HFFc6 (cell line): ENCODE data around the gene PCSK7. TPM values are rescaled to one million over a fixed set of nuclear protein-coding genes. Genes with fewer than 3 reads are reported as not detected.

Experiments
- DNase-seq: peaks from one replicate; pipeline ENCODE4 v3.0.0-alpha.2; 2018
- H3K27ac Mint-ChIP-seq: 2 replicates; pipeline ENCODE4 v1.8.0; 2020; ENCODE audit warnings: mild to moderate bottlenecking, mixed read lengths
- H3K27me3 Mint-ChIP-seq: 2 replicates; pipeline ENCODE4 v1.8.0; 2021; ENCODE audit warnings: mild to moderate bottlenecking, moderate library complexity, mixed read lengths; ENCODE audit not compliant: insufficient read depth
- H3K36me3 Mint-ChIP-seq: 2 replicates; pipeline ENCODE4 v1.8.0; 2021; ENCODE audit warnings: low read depth, mixed read lengths
- H3K4me1 Mint-ChIP-seq: 2 replicates; pipeline ENCODE4 v1.8.0; 2020; ENCODE audit warnings: low read depth, mixed read lengths
- H3K4me3 Mint-ChIP-seq: 2 replicates; pipeline ENCODE4 v1.8.0; 2020; ENCODE audit warnings: mild to moderate bottlenecking, moderate library complexity, mixed read lengths
- H3K9me3 Mint-ChIP-seq: 2 replicates; pipeline ENCODE4 v1.8.0; 2020; ENCODE audit warnings: mild to moderate bottlenecking, mixed read lengths
- total RNA-seq, 6 experiments: library from RNA; stranded (reverse); fragmentation: NEBNext Ultra II Directional; extraction: Animal tissue kit (Norgen Biotek cat#: 25700); gene quantifications; 2 replicates in 1 of 6; 3 replicates in 5 of 6; pipeline ENCODE4 v1.2.3, GENCODE V29; 2021
- TF ChIP-seq, protein P1 (sequence below): fragments of 200-600 bp; sonication (generic); IDR thresholded peaks from 2 replicates; pipeline ENCODE4 v1.5.0; 2021; ENCODE audit warnings: antibody characterized with exemption, mild to moderate bottlenecking

PCSK7 gene
- total RNA-seq, 6 experiments from 2014 or later: 64.1 to 73.6 (median 68.0) TPM

DNA sequence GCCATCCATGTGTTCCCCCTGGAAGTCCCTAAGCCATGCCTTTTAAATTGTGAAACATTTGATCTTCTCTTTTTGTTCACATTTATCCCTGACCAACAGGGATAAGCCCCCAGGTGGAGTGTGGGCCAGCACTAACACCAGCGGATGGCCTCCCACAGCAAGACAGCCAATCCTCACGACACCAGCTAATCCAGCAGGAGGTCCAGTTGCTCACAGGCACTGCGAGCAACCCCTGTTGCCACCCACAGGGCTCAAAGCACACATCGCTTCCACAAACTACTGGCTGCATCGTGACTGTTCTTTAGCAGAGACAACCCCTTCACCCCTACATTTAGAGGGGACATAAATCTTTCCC, 2.0 kb downstream of the PCSK7 start:
- no peaks in the 10 kb centered on the region for H3K9me3 Mint-ChIP-seq

DNA sequence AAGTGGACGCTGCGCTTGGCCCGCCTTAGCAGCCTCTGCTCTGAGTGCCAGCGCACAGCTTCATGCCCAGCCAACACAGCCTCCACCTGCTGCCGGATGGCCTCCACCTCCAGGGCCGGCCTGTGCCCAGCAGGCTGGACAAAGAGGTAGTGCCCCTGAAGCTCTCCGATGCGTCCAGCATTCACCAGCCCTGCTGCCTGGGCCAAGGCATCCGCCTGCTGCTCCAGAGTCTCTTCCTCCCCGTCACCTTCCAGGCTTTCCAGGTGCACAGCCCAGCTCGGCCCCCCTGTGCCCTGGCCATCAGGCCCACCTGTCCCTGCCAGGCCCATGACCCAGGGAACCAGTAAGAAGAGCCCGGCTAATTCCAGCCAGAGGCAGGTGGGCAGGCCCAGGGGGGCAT, 2.5 kb downstream of the PCSK7 start:
- no peaks in the 10 kb centered on the region for H3K9me3 Mint-ChIP-seq

More for the DNA sequence above, 2.0 kb downstream of the PCSK7 start:
- H3K27me3 Mint-ChIP-seq: no peaks in the 10 kb centered on the region; the same call in 1 of the 2 replicates
- H3K4me1 Mint-ChIP-seq: peaks cover 35% of the 10 kb centered on the region
- peaks cover 10% of the 10 kb centered on the region for H3K36me3 Mint-ChIP-seq
- TF ChIP-seq, protein P1, sequence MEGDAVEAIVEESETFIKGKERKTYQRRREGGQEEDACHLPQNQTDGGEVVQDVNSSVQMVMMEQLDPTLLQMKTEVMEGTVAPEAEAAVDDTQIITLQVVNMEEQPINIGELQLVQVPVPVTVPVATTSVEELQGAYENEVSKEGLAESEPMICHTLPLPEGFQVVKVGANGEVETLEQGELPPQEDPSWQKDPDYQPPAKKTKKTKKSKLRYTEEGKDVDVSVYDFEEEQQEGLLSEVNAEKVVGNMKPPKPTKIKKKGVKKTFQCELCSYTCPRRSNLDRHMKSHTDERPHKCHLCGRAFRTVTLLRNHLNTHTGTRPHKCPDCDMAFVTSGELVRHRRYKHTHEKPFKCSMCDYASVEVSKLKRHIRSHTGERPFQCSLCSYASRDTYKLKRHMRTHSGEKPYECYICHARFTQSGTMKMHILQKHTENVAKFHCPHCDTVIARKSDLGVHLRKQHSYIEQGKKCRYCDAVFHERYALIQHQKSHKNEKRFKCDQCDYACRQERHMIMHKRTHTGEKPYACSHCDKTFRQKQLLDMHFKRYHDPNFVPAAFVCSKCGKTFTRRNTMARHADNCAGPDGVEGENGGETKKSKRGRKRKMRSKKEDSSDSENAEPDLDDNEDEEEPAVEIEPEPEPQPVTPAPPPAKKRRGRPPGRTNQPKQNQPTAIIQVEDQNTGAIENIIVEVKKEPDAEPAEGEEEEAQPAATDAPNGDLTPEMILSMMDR: no peak
- peak overlapping the region; percentile 71 for H3K27ac Mint-ChIP-seq
- H3K4me3 Mint-ChIP-seq: peak overlapping the region; percentile 95; the same call in 1 of the 2 replicates
- no peak for DNase-seq

DNA sequence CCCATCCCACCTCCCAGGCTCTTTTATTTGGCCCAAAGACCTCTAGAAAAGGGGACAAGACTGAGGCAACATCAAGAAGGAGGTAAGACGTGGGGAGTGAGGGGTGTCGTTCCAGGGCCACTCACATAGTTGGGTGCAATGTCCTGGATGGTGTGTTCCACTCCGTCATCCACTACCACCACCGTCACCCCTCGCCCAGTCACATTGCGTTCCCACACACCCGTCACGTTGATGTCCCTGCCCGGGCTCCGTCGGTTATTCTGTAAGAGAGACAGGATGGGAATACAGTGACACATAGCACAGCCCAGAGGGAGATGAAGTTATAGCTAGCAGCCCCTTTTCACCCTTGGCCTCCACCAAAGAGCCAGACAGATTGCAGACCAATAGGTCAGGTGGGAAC, 3.8 kb downstream of the PCSK7 start:
- peaks cover 20% of the 10 kb centered on the region for H3K4me1 Mint-ChIP-seq

More for the DNA sequence above, 2.5 kb downstream of the PCSK7 start:
- H3K27me3 Mint-ChIP-seq: no peaks in the 10 kb centered on the region; the same call in 1 of the 2 replicates
- peaks cover 10% of the 10 kb centered on the region for H3K36me3 Mint-ChIP-seq
- DNase-seq: no peak
- no peak overlapping the region for H3K27ac Mint-ChIP-seq
- H3K4me1 Mint-ChIP-seq: peaks cover 33% of the 10 kb centered on the region
- peak overlapping the region; percentile 36; the same call in 1 of the 2 replicates for H3K4me3 Mint-ChIP-seq
- TF ChIP-seq, protein P1: no peak

DNA sequence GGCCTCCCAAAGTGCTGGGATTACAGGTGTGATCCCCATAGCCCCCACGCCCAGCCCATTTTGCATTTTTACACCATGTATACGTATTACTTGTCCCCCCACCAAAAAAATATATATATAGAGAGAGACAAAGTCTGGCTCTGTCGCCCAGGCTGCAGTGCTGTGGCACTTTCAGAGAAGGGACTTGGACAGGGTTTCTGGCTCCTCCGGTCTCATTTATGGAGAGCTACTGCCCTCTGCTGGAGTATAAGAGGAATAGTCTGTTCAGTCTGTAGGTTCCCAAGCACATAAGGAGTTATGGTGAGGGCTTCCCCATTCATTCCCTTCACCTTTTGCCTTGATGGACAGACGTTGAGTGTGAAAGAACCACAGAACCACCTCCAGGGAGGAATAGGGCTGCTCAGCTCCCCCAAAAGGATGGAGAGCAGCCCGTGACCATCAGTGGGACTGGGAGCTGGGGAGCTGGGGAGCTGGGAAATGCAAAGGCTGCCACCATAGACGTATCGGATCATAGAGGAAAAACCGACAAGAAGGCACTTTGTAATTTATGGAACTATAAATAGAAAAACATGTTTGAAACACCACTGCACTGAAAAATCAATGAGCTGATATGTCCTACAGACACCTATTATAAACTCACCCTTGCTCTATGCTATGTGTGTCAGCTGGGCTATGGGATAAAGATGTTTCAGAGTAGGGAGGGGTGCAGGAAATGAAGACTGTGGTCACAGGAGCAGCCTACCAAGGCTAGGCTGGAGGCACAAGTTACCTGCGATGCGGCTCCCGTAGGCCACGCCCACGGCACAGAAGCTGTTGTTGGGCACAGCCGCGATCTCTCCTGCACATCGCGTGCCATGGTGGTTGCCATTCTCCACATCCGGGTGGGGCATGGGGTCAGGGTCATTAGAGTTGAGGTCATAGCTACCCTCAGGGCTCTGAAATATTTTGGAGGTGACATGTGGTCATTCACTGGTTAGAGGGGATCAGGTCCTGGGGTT, 5.2 kb downstream of the PCSK7 start:
- peak; percentile 68 for DNase-seq
- no peaks in the 10 kb centered on the region for H3K9me3 Mint-ChIP-seq

More for the DNA sequence above, 3.8 kb downstream of the PCSK7 start:
- no peak for DNase-seq
- no peaks in the 10 kb centered on the region; the same call in 1 of the 2 replicates for H3K27me3 Mint-ChIP-seq
- no peak overlapping the region for H3K4me3 Mint-ChIP-seq
- TF ChIP-seq, protein P1: no peak
- no peak overlapping the region for H3K27ac Mint-ChIP-seq
- no peaks in the 10 kb centered on the region for H3K9me3 Mint-ChIP-seq
- peaks cover 10% of the 10 kb centered on the region for H3K36me3 Mint-ChIP-seq

DNA sequence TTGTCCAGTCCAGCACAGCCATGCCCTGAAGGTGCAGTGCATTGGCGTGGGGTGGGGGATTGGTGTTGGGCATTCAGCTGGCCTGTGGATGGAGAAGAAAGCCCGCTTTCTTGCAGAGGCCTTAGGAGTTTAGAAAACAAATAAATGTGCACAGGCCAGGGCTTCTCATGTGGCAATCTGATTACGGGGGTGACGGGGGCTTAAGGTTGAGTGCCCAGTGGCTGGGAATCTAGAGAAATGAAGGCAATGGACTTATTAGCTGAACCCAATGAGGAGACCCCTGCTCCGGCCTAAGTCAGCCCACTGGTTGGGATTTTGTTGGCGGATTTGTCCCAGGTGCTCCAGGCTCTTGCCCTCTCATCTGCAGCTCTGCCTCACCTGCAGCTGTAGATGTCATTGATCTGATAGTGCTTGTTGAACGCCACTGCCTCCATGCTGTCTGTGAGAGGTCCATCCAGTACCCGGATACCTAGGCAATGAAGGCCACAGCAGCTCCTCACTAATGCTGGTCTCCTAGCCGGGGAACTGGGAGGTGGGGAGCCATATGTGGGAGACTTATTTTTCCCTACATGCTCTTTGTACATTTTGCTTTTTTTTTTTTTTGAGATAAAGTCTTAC, 6.2 kb downstream of the PCSK7 start:
- H3K27ac Mint-ChIP-seq: no peak overlapping the region
- no peak for DNase-seq
- peaks cover 10% of the 10 kb centered on the region for H3K36me3 Mint-ChIP-seq
- no peak overlapping the region for H3K4me3 Mint-ChIP-seq
- H3K4me1 Mint-ChIP-seq: peaks cover 31% of the 10 kb centered on the region
- H3K9me3 Mint-ChIP-seq: no peaks in the 10 kb centered on the region
- TF ChIP-seq, protein P1: no peak
- no peaks in the 10 kb centered on the region for H3K27me3 Mint-ChIP-seq

More for the DNA sequence above, 5.2 kb downstream of the PCSK7 start:
- H3K36me3 Mint-ChIP-seq: peaks cover 10% of the 10 kb centered on the region
- TF ChIP-seq, protein P1: peak; percentile 89
- H3K27ac Mint-ChIP-seq: no peak overlapping the region
- no peaks in the 10 kb centered on the region for H3K27me3 Mint-ChIP-seq
- no peak overlapping the region for H3K4me3 Mint-ChIP-seq
- peaks cover 32% of the 10 kb centered on the region for H3K4me1 Mint-ChIP-seq
